Upper lobe of left lung (tissue), 6 donors: ENCODE results near the gene PTPN23. TPM values are rescaled to one million over a fixed set of nuclear protein-coding genes. Genes with fewer than 3 reads are reported as not detected.

Source experiments
- ATAC-seq, 2 donors: fragments of 200-7000 bp; cut with Tn5 transposase; one replicate each; pipeline ENCODE4 v1.9.1; 2022; ENCODE audit warnings: mild to moderate bottlenecking in 2 of 2, moderate library complexity in 2 of 2; ENCODE audit not compliant: low FRiP score in 2 of 2
- DNase-seq, 2 donors: peaks; one replicate each; pipeline ENCODE4 v3.0.0-alpha.2; 2019 to 2020
- H3K27ac ChIP-seq, 4 donors: fragments of 200-600 bp; sonication (generic); one replicate each; pipeline ENCODE4 v1.5.1; 2016 to 2019
- H3K27me3 ChIP-seq, 4 donors: fragments of 200-600 bp; sonication (generic); one replicate each; pipeline ENCODE4 v1.5.1; 2017 to 2019
- H3K36me3 ChIP-seq, 4 donors: fragments of 200-600 bp; sonication (generic); one replicate each; pipeline ENCODE4 v1.5.1; 2016 to 2019
- H3K4me1 ChIP-seq, 4 donors: fragments of 200-600 bp; sonication (generic); one replicate each; pipeline ENCODE4 v1.5.1; 2018 to 2019
- H3K4me3 ChIP-seq, 4 donors: fragments of 200-600 bp; sonication (generic); one replicate each; pipeline ENCODE4 v1.5.1; 2017 to 2019; ENCODE audit warnings: mild to moderate bottlenecking in 2 of 4, moderate library complexity in 1 of 4
- H3K9me3 ChIP-seq, 4 donors: fragments of 200-600 bp; sonication (generic); one replicate each; pipeline ENCODE4 v1.5.1; 2018 to 2019
- EP300 ChIP-seq, 4 donors: sonication (generic); formaldehyde crosslinking; IDR thresholded peaks; one replicate each; pipeline ENCODE4 v1.5.1; 2017; ENCODE audit warnings: antibody characterized with exemption in 4 of 4, control low read depth in 2 of 4
- POLR2A ChIP-seq, 4 donors: fragments of 450-650 bp; IDR thresholded peaks; one replicate each; pipeline ENCODE4 v1.5.1; 2016 to 2017; ENCODE audit warnings: antibody characterized with exemption in 4 of 4, mild to moderate bottlenecking in 2 of 4
- POLR2AphosphoS5 ChIP-seq, 2 donors: sonication (generic); formaldehyde crosslinking; IDR thresholded peaks; one replicate each; pipeline ENCODE4 v1.5.1; 2017; ENCODE audit warnings: antibody characterized with exemption in 2 of 2
- WGBS, 2 donors: methylation state at CpG; one replicate each; pipeline ENCODE4 v1.1.5; 2017 to 2018; 5-methylcytosine and 5-hydroxymethylcytosine counted together
- total RNA-seq, 6 donors: library from RNA; depleted of rRNA in 4 of 6; stranded (reverse); fragments of >200 nt in 4 of 6; gene quantifications; one replicate each; pipeline versions ENCODE4 v1.1.0 to v1.2.1, GENCODE V29; 2016 to 2021
- TF ChIP-seq, protein P1 (sequence below), 6 experiments: fragments of 450-650 bp in 4 of 6; fragments of 200-600 bp in 2 of 6; sonication (generic) in 2 of 6; IDR thresholded peaks; one replicate each; pipeline ENCODE4 v1.5.1; 2016 to 2019; ENCODE audit warnings: antibody characterized with exemption in 6 of 6
- donor health status: DM: no; HTN: no; CAD: no; lungs with moderate emphysema.
- donor health status: DM: no; HTN: yes; CAD: no; lungs with severe emphysema.

Gene PTPN23
- total RNA-seq, 6 donors from 2014 or later, result 32.7 to 93.3 (median 53.7) TPM

DNA sequence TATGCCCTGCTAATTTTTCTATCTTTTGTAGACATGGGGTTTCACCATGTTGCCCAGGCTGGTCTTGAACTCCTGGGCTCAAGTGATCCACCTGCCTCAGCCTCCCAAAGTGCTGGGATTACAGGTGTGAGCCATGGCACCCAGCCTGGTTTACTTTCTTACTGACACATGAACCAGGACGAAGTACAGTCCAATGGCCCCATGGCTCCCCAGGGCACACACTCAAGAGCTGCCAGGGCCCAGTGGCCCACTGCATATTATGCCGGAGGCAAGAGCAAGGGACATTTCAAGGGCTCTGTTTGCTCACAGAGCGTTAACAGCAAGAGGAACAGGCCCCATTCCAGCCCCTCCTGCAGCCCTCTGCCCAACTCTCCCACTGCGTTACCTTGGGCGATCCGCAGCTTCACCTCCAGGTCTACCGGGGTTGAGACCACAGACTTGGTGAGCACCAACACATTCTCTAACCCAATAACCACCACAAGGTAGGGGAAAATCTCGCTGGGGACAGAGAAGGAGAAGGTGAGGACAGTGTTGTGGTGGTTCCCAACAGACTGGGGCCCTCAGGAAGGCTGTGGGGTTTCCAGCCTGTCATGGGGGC, 42.8 kb downstream of the PTPN23 start:
- Histone ChIP-seq H3K4me3 (no peak overlapping the region), H3K9me3 (no peaks in the 10 kb centered on the region), H3K4me1 (peaks cover 12 to 17% (median 13%) of the 10 kb centered on the region in 4 donors), H3K27me3 (no peaks in the 10 kb centered on the region), H3K27ac (no peak overlapping the region), H3K36me3 (peaks cover 11 to 77% (median 46%) of the 10 kb centered on the region in 4 donors)
- ATAC-seq (no peak), DNase-seq (no peak)
- WGBS, 2 donors, result 95 to 100% methylated on average over 5 to 8 of the region's 8 CpGs
- TF ChIP-seq POLR2A (IDR thresholded peaks at IDR 0.05) (no peak), EP300 (IDR thresholded peaks at IDR 0.05) (no peak), POLR2AphosphoS5 (IDR thresholded peaks at IDR 0.05) (no peak)
- TF ChIP-seq, protein P1, sequence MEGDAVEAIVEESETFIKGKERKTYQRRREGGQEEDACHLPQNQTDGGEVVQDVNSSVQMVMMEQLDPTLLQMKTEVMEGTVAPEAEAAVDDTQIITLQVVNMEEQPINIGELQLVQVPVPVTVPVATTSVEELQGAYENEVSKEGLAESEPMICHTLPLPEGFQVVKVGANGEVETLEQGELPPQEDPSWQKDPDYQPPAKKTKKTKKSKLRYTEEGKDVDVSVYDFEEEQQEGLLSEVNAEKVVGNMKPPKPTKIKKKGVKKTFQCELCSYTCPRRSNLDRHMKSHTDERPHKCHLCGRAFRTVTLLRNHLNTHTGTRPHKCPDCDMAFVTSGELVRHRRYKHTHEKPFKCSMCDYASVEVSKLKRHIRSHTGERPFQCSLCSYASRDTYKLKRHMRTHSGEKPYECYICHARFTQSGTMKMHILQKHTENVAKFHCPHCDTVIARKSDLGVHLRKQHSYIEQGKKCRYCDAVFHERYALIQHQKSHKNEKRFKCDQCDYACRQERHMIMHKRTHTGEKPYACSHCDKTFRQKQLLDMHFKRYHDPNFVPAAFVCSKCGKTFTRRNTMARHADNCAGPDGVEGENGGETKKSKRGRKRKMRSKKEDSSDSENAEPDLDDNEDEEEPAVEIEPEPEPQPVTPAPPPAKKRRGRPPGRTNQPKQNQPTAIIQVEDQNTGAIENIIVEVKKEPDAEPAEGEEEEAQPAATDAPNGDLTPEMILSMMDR (IDR thresholded peaks at IDR 0.05), result no peak

DNA sequence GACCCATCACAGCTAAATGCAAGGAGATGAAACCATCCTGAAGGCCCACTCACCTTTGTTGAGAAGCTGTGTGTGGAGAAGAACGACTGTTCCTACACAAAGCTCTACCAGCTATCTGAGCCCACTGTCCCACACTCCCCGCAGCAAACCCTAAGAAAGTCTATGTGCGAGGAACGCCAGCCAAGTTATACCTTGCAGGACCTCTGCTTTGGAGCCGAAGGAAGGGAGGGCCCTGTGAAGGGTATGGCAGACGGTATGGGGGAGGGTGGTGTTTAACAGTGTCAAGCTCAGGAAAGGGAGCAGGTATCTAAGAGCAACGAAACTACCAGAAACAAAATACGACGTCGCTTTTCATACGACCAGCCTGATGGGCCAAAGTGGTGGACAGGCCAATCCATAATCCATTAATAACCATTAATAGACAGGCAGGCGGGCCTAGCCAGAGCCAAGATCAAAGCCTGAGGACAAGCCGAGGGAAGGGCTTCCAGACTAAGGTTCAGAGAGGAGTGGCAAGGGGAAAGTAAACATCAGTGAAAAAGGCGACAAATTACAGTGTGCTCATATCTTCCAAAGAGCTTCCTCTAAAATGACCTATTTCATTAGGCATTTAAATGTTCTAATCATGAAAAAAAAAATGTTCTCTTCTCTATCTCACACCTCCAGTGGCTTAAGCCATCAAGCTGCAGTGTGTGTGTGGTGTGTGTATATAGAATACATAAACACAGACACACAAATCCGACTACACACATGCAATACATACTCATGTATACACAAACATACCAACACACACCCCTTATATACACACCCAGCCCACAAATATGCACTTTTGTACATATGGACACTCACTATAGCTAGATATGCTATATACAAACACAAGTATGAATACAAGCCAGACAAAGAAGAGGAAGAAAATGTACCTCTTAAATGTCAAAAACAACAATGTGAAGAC, 43.9 kb downstream of the PTPN23 start:
- TF ChIP-seq POLR2A (IDR thresholded peaks at IDR 0.05) (no peak), EP300 (IDR thresholded peaks at IDR 0.05) (no peak), POLR2AphosphoS5 (IDR thresholded peaks at IDR 0.05) (no peak)
- TF ChIP-seq, protein P1 (IDR thresholded peaks at IDR 0.05), result no peak
- H3K27me3 ChIP-seq, result no peaks in the 10 kb centered on the region
- WGBS, 2 donors, result 82% methylated on average over 15 of the region's 15 CpGs
- no peak overlapping the region for H3K4me3 ChIP-seq
- peaks cover 7 to 66% (median 37%) of the 10 kb centered on the region in 4 donors for H3K36me3 ChIP-seq
- ATAC-seq (no peak), DNase-seq (no peak)
- H3K9me3 ChIP-seq, result no peaks in the 10 kb centered on the region
- peaks cover 12 to 17% (median 13%) of the 10 kb centered on the region in 4 donors for H3K4me1 ChIP-seq
- H3K27ac ChIP-seq, result no peak overlapping the region

DNA sequence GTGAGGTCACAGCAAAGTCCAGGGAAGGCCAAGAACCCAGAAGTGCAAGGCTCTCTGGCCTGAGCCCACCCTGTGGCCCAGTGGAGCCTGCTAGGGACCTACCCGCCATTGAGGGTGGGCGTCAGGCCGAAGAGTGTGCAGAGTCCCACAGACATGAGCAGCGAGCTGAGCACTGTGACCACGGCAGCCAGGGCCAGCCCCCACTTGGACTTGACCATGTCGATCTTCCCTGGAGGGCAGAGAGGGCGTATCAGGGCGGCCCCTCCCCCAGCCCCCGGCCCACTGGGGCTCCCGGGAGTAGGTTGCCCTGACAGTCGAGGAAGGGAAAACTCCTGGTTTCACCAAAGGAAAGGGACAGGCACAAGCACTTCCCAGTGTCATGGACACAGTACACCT, 44.6 kb downstream of the PTPN23 start:
- Histone ChIP-seq H3K9me3 (no peaks in the 10 kb centered on the region), H3K36me3 (peaks cover 7 to 60% (median 32%) of the 10 kb centered on the region in 4 donors), H3K4me1 (peaks cover 12 to 17% (median 13%) of the 10 kb centered on the region in 4 donors), H3K27ac (no peak overlapping the region), H3K27me3 (no peaks in the 10 kb centered on the region), H3K4me3 (no peak overlapping the region)
- ATAC-seq, result no peak
- peak in 1 of 2 donors; percentile 75 for DNase-seq
- TF ChIP-seq POLR2AphosphoS5 (IDR thresholded peaks at IDR 0.05) (no peak), EP300 (IDR thresholded peaks at IDR 0.05) (no peak), POLR2A (IDR thresholded peaks at IDR 0.05) (no peak)
- TF ChIP-seq, protein P1 (IDR thresholded peaks at IDR 0.05), result no peak
- WGBS, 2 donors, result 91 to 97% methylated on average over 6 to 11 of the region's 11 CpGs

DNA sequence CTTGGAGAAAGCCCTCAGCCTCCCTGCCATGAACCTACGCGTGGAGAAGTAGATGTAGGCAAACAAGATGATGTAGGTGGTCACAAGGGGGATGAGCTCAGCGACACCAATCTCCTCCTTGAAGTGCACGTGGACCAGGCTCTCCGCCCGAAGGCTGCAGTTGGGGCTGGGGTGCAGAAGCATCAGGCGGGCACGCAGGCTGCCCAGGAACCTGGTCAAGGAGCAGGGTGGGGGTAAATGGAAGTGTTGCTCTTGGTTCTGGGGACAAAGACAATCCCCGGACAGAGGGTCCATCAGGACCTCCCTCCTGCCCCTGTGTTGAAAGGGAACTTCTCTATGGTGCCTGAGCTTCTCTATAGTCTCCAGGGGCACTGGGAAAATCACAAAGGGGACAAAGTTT, 45.1 kb downstream of the PTPN23 start:
- DNase-seq, result no peak
- H3K4me1 ChIP-seq, result peaks cover 10 to 15% (median 13%) of the 10 kb centered on the region in 4 donors
- no peaks in the 10 kb centered on the region for H3K27me3 ChIP-seq
- no peaks in the 10 kb centered on the region for H3K9me3 ChIP-seq
- H3K4me3 ChIP-seq, result no peak overlapping the region
- no peak for ATAC-seq
- TF ChIP-seq, protein P1 (IDR thresholded peaks at IDR 0.05), result no peak
- no peak for TF ChIP-seq EP300 (IDR thresholded peaks at IDR 0.05)
- TF ChIP-seq POLR2AphosphoS5 (IDR thresholded peaks at IDR 0.05), result no peak
- no peak for TF ChIP-seq POLR2A (IDR thresholded peaks at IDR 0.05)
- no peak overlapping the region for H3K27ac ChIP-seq
- H3K36me3 ChIP-seq, result peaks cover 7 to 59% (median 34%) of the 10 kb centered on the region in 4 donors
- WGBS, 2 donors, result 95 to 97% methylated on average over 9 of the region's 9 CpGs
